ENCODE data around the gene ANXA1. TPM values are rescaled to one million over a fixed set of nuclear protein-coding genes. Genes with fewer than 3 reads are reported as not detected.

Gene ANXA1
- total RNA-seq, 1 donor from 2014 or later = 32.2 TPM

DNA sequence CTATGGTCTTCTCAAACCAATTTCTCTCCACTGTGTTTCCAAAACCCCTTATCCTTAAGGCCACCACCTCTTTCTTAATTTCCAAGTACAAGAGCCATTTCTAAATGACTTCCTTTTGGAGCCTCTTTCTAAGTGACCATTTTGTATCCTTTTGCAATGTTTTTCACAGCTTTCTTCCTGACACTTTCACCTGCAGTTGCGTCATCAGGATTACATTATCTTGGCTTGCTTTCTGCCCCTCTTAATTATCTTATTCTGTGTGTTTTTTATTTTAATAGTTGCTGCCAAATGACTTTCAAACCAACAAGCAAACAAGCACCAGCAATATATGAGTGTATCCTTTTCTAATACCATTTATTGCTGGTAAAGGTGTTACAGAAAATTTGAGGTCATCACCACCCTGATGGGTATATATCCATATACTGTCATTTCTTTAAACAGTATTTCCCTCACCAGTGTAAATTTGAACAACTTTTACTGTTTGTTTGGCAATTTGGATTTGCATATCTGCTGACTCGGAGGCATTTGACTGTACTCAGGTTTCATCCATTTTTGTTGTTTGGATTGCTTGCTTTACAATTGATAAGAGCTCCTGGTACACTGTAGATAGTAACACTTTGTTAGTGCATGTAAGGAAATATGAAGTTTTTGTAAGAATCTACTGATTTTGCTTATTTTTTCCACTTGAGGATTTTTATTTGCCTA is 5.4 kb upstream of the ANXA1 start:
- Mint-ChIP-seq H3K27me3 (ENCODE audit: low read depth) (no peaks in the 10 kb centered on the region), H3K36me3 (ENCODE audit: low read depth) (no peaks in the 10 kb centered on the region), H3K27ac (no peak overlapping the region), H3K9me3 (no peaks in the 10 kb centered on the region), H3K4me1 (ENCODE audit: low read depth) (peaks cover 56% of the 10 kb centered on the region), H3K4me3 (ENCODE audit: low read depth) (no peak overlapping the region)
- no peak for DNase-seq (ENCODE audit: low spot score)
- intact Hi-C loops (cut with micrococcal nuclease) = loop anchor here (5.0 kb wide), 1 partner anchor 784 kb away; no protein-coding TSS in a partner anchor

DNA sequence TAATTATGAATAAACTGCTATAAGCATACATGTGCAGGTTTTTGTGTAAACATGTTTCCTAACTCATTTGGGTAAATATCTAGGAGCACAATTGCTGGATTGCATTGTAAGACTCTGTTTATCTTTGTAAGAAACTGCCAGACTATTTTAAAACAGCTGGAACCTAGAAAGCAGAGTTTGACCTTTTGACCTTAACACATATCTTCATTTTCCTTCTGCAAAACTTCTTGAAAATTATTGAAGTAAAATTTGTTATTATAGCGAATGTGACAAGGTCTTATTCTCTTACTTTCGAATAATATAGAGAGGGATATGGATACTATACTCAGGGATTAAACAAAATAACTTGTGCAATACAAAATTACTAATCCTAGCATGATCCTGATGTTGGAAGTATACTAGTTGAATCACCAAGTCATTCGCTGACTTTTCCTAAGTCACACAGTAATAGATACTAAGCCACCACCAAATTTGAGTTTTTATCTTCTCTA is 3.2 kb upstream of the ANXA1 start:
- no peaks in the 10 kb centered on the region for H3K9me3 Mint-ChIP-seq
- no peak overlapping the region for H3K4me3 Mint-ChIP-seq (ENCODE audit: low read depth)
- no peaks in the 10 kb centered on the region for H3K36me3 Mint-ChIP-seq (ENCODE audit: low read depth)
- DNase-seq (ENCODE audit: low spot score) = no peak
- H3K4me1 Mint-ChIP-seq (ENCODE audit: low read depth) = peaks cover 65% of the 10 kb centered on the region
- H3K27me3 Mint-ChIP-seq (ENCODE audit: low read depth) = no peaks in the 10 kb centered on the region
- intact Hi-C loops (cut with micrococcal nuclease) = loop anchor here (5.0 kb wide), 1 partner anchor 786 kb away; no protein-coding TSS in a partner anchor
- H3K27ac Mint-ChIP-seq = peak overlapping the region; percentile 76

DNA sequence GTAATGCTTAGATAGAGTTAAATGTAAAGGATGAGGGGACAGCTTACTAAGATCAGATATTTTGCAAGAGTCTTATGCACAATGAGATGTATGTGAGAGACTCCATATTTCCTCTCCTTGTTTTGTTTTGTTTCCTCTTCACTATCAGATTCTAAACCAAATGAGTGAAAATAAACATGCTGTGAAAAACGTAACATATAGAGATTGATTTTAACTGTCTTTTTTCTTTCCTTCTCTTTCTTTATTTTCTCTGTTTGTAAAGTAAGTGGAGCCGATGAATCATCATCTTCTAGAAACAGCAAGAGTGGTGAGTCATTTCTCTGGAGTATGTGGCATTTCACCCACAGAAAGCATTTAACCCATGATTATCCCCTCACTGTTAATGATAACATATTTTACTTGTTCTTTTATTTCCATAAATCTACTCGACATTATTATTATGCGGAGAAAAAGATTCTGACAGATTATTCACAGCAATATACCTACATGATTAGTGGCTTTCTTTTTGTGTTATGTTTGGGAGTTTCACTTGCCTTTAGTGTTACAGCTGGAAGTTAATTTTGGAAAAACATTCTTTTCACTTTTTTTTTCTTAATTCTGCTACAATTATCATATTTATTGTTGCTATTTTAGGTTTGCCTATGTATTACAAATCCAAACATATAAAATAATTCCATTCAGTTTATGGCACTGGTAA is 2.1 kb upstream of the ANXA1 start:
- H3K4me3 Mint-ChIP-seq (ENCODE audit: low read depth) = peak overlapping the region; percentile 20

DNA sequence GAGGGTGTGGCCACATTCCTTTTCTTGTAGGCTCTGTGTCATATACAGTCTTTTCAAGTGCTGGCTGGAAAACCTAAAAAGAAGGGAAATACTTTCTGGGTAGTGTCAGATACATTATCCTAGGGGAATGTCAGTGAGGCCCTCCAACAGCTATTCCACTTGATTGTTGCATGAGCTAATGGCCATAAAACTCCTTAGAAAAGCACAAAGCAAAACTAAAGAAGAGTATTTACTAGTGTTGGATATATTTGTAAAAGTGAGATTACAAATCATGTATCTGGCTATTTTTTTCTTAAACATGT is 829 bp downstream of the ANXA1 start:
- H3K36me3 Mint-ChIP-seq (ENCODE audit: low read depth) = peaks cover 14% of the 10 kb centered on the region
- intact Hi-C loops (cut with micrococcal nuclease) = loop anchor here (10.0 kb wide), 3 partner anchors 628 to 1298 kb away; partner anchors contain the start of gene TMC1
- peak overlapping the region; percentile 87 for H3K27ac Mint-ChIP-seq
- no peaks in the 10 kb centered on the region for H3K27me3 Mint-ChIP-seq (ENCODE audit: low read depth)
- peaks cover 71% of the 10 kb centered on the region for H3K4me1 Mint-ChIP-seq (ENCODE audit: low read depth)
- DNase-seq (ENCODE audit: low spot score) = no peak
- no peaks in the 10 kb centered on the region for H3K9me3 Mint-ChIP-seq
- H3K4me3 Mint-ChIP-seq (ENCODE audit: low read depth) = peak overlapping the region; percentile 75

More for the DNA sequence above, 2.1 kb upstream of the ANXA1 start:
- H3K9me3 Mint-ChIP-seq = no peaks in the 10 kb centered on the region
- peaks cover 63% of the 10 kb centered on the region for H3K4me1 Mint-ChIP-seq (ENCODE audit: low read depth)
- DNase-seq (ENCODE audit: low spot score) = no peak
- peak overlapping the region; percentile 76 for H3K27ac Mint-ChIP-seq
- peaks cover 4% of the 10 kb centered on the region for H3K36me3 Mint-ChIP-seq (ENCODE audit: low read depth)
- intact Hi-C loops (cut with micrococcal nuclease) = loop anchor here (1.0 to 10.0 kb wide), 6 partner anchors 17 to 1295 kb away; partner anchors contain the start of gene TMC1
- H3K27me3 Mint-ChIP-seq (ENCODE audit: low read depth) = no peaks in the 10 kb centered on the region

- H3K9me3 Mint-ChIP-seq = no peaks in the 10 kb centered on the region
- no peak for DNase-seq (ENCODE audit: low spot score)
- peaks cover 75% of the 10 kb centered on the region for H3K4me1 Mint-ChIP-seq (ENCODE audit: low read depth)
- peaks cover 19% of the 10 kb centered on the region for H3K36me3 Mint-ChIP-seq (ENCODE audit: low read depth)
- no peaks in the 10 kb centered on the region for H3K27me3 Mint-ChIP-seq (ENCODE audit: low read depth)
- intact Hi-C loops (cut with micrococcal nuclease) = loop anchor here (1.0 to 10.0 kb wide), 4 partner anchors 21 to 1298 kb away; partner anchors contain the start of gene TMC1
- peak overlapping the region; percentile 87 for H3K27ac Mint-ChIP-seq
- H3K4me3 Mint-ChIP-seq (ENCODE audit: low read depth) = peak overlapping the region; percentile 75
These were observed 1.3 kb downstream of the ANXA1 start for GRCh38 chr9:73152953-73153352.

DNA sequence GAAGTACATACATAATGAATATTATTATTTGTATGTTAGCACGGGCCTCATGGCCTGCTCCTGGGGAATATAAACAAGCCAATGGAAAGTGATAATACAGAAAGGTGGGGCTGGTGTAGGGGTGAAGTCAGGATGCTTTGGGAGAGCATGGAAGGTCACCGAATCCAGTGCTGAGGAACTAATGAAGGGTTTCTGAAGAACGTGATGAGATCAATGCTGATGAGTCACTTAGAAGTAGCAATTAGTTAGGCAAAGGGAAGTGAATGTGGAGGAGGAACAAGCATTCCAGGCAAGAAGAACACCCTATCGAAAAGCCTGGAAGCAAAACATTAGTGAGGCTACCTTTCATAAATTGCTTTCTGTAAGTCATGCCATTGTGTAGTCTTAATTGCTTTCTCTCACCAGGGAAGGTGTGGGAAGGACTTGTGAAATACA is 2.1 kb downstream of the ANXA1 start:
- H3K27ac Mint-ChIP-seq = peak overlapping the region; percentile 78
- no peak for DNase-seq (ENCODE audit: low spot score)
- H3K4me3 Mint-ChIP-seq (ENCODE audit: low read depth) = peak overlapping the region; percentile 75
- peaks cover 76% of the 10 kb centered on the region for H3K4me1 Mint-ChIP-seq (ENCODE audit: low read depth)
- no peaks in the 10 kb centered on the region for H3K9me3 Mint-ChIP-seq
- intact Hi-C loops (cut with micrococcal nuclease) = loop anchor here (1.0 to 10.0 kb wide), 8 partner anchors 22 to 1995 kb away; partner anchors contain the start of gene TMC1
- no peaks in the 10 kb centered on the region for H3K27me3 Mint-ChIP-seq (ENCODE audit: low read depth)
- peaks cover 27% of the 10 kb centered on the region for H3K36me3 Mint-ChIP-seq (ENCODE audit: low read depth)

GRCh38 chr9:73154271-73154670 is 2.6 kb downstream of the ANXA1 start:
- Mint-ChIP-seq H3K9me3 (no peaks in the 10 kb centered on the region), H3K27me3 (ENCODE audit: low read depth) (no peaks in the 10 kb centered on the region), H3K4me3 (ENCODE audit: low read depth) (peak overlapping the region; percentile 75), H3K36me3 (ENCODE audit: low read depth) (peaks cover 31% of the 10 kb centered on the region), H3K4me1 (ENCODE audit: low read depth) (peaks cover 75% of the 10 kb centered on the region), H3K27ac (peak overlapping the region; percentile 78)
- intact Hi-C loops (cut with micrococcal nuclease) = loop anchor here (2.0 to 10.0 kb wide), 7 partner anchors 31 to 1995 kb away; partner anchors contain the start of gene TMC1
- DNase-seq (ENCODE audit: low spot score) = no peak

GRCh38 chr9:73154722-73155121 is 3.1 kb downstream of the ANXA1 start:
- no peaks in the 10 kb centered on the region for H3K27me3 Mint-ChIP-seq (ENCODE audit: low read depth)
- H3K36me3 Mint-ChIP-seq (ENCODE audit: low read depth) = peaks cover 33% of the 10 kb centered on the region
- H3K4me3 Mint-ChIP-seq (ENCODE audit: low read depth) = peak overlapping the region; percentile 75
- DNase-seq (ENCODE audit: low spot score) = no peak
- H3K27ac Mint-ChIP-seq = peak overlapping the region; percentile 78
- no peaks in the 10 kb centered on the region for H3K9me3 Mint-ChIP-seq
- H3K4me1 Mint-ChIP-seq (ENCODE audit: low read depth) = peaks cover 71% of the 10 kb centered on the region
- intact Hi-C loops (cut with micrococcal nuclease) = loop anchor here (1.0 to 10.0 kb wide), 8 partner anchors 30 to 1994 kb away; partner anchors contain the start of gene TMC1

DNA sequence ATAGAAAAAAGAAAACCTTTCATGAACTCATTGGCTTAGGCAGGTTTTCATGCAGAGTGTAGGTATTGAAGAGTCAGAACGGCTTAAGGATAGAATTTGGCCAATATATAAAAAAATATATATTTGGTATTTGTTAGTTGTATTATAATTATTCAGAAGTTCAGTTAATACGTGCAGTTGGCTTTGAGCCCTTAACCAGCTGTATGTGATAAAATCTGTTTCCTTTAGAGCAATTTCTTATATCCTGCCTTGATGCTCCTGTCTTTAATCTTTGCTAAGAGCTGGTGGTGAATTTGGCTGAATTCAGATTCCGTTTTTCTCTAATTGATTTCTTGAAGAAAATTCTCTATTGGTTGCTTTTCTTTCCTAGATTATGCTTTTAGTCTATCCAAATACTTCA is 3.7 kb downstream of the ANXA1 start:
- H3K36me3 Mint-ChIP-seq (ENCODE audit: low read depth) = peaks cover 40% of the 10 kb centered on the region
- intact Hi-C loops (cut with micrococcal nuclease) = loop anchor here (1.0 to 10.0 kb wide), 8 partner anchors 29 to 1993 kb away; partner anchors contain the start of gene TMC1
- peak overlapping the region; percentile 78 for H3K27ac Mint-ChIP-seq
- peaks cover 66% of the 10 kb centered on the region for H3K4me1 Mint-ChIP-seq (ENCODE audit: low read depth)
- no peaks in the 10 kb centered on the region for H3K27me3 Mint-ChIP-seq (ENCODE audit: low read depth)
- no peak for DNase-seq (ENCODE audit: low spot score)
- H3K9me3 Mint-ChIP-seq = no peaks in the 10 kb centered on the region
- H3K4me3 Mint-ChIP-seq (ENCODE audit: low read depth) = peak overlapping the region; percentile 75

GRCh38 chr9:73155968-73156864 is 4.6 kb downstream of the ANXA1 start:
- Mint-ChIP-seq H3K4me3 (ENCODE audit: low read depth) (peak overlapping the region; percentile 39), H3K27me3 (ENCODE audit: low read depth) (no peaks in the 10 kb centered on the region), H3K9me3 (no peaks in the 10 kb centered on the region), H3K36me3 (ENCODE audit: low read depth) (peaks cover 46% of the 10 kb centered on the region), H3K27ac (peak overlapping the region; percentile 61), H3K4me1 (ENCODE audit: low read depth) (peaks cover 63% of the 10 kb centered on the region)
- intact Hi-C loops (cut with micrococcal nuclease) = loop anchor here (1.0 to 10.0 kb wide), 8 partner anchors 29 to 1993 kb away; partner anchors contain the start of gene TMC1
- DNase-seq (ENCODE audit: low spot score) = no peak

- Mint-ChIP-seq H3K9me3 (no peaks in the 10 kb centered on the region), H3K27ac (peak overlapping the region; percentile 61), H3K4me3 (ENCODE audit: low read depth) (peak overlapping the region; percentile 39), H3K4me1 (ENCODE audit: low read depth) (peaks cover 57% of the 10 kb centered on the region), H3K36me3 (ENCODE audit: low read depth) (peaks cover 52% of the 10 kb centered on the region), H3K27me3 (ENCODE audit: low read depth) (no peaks in the 10 kb centered on the region)
- intact Hi-C loops (cut with micrococcal nuclease) = loop anchor here (10.0 kb wide), 3 partner anchors 632 to 1302 kb away; partner anchors contain the start of gene TMC1
- no peak for DNase-seq (ENCODE audit: low spot score)
These were observed 5.2 kb downstream of the ANXA1 start for GRCh38 chr9:73156865-73157187.

GRCh38 chr9:73157811-73158210 is 6.1 kb downstream of the ANXA1 start:
- no peaks in the 10 kb centered on the region for H3K27me3 Mint-ChIP-seq (ENCODE audit: low read depth)
- DNase-seq (ENCODE audit: low spot score) = no peak
- peaks cover 50% of the 10 kb centered on the region for H3K4me1 Mint-ChIP-seq (ENCODE audit: low read depth)
- intact Hi-C loops (cut with micrococcal nuclease) = loop anchor here (10.0 kb wide), 3 partner anchors 633 to 1303 kb away; partner anchors contain the start of gene TMC1
- H3K4me3 Mint-ChIP-seq (ENCODE audit: low read depth) = peak overlapping the region; percentile 2
- peaks cover 59% of the 10 kb centered on the region for H3K36me3 Mint-ChIP-seq (ENCODE audit: low read depth)
- H3K9me3 Mint-ChIP-seq = no peaks in the 10 kb centered on the region
- peak overlapping the region; percentile 48 for H3K27ac Mint-ChIP-seq
